ENCODE results near the gene SAXO2. TPM values are rescaled to one million over a fixed set of nuclear protein-coding genes. Genes with fewer than 3 reads are reported as not detected.
"Not testable (repeated sequence)": the region's sequence is repeated elsewhere in the genome, so short reads cannot be mapped to it uniquely, and the experiment has no call there.

The SAXO2 gene
- polyA plus RNA-seq, 3 donors, result not detected

GRCh38 chr15:82239685-82240391 lies 22.8 kb upstream of the SAXO2 start:
- Histone ChIP-seq H3K4me2 (replicated peaks; ENCODE audit: extremely low read depth, low read length, poor library complexity, severe bottlenecking) (no peak overlapping the region), H2AFZ (ENCODE audit: insufficient read depth, low read depth, low read length, poor library complexity, severe bottlenecking) (no peak overlapping the region), H3K4me1 (ENCODE audit: control insufficient read depth in 1 of 2, insufficient read depth in 2 of 2, low read length in 2 of 2) (no peaks in the 10 kb centered on the region), H4K20me1 (ENCODE audit: insufficient read depth, low read length) (no peaks in the 10 kb centered on the region), H3K9ac (ENCODE audit: insufficient read depth, low read length, poor library complexity, severe bottlenecking) (no peak overlapping the region), H3K4me3 (replicated peaks in 1 of 3; ENCODE audit: low read depth in 2 of 3, low read length in 3 of 3) (no peak overlapping the region), H3K36me3 (replicated peaks in 1 of 2; ENCODE audit: control insufficient read depth in 1 of 2, insufficient read depth in 2 of 2, low read length in 2 of 2) (peaks cover 22 to 71% of the 10 kb centered on the region in 2 donors), H3K27me3 (ENCODE audit: control insufficient read depth in 2 of 2, insufficient read depth in 2 of 2, low read length in 2 of 2) (no peaks in the 10 kb centered on the region), H3K27ac (ENCODE audit: low read depth in 1 of 2, low read length in 2 of 2) (no peak overlapping the region), H3K9me3 (replicated peaks in 1 of 2; ENCODE audit: control insufficient read depth in 1 of 2, insufficient read depth in 1 of 2, low read length in 2 of 2) (no peaks in the 10 kb centered on the region), H3K79me2 (ENCODE audit: insufficient read depth, low read length) (no peaks in the 10 kb centered on the region)
- intact Hi-C loops (cut with micrococcal nuclease), result no loop called here
- Mint-ChIP-seq H3K36me3 (peaks cover 50 to 53% of the 10 kb centered on the region in 2 donors), H3K4me3 (no peak overlapping the region), H3K27ac (no peak overlapping the region), H3K27me3 (ENCODE audit: low read depth in 3 of 3) (no peaks in the 10 kb centered on the region), H3K9me3 (no peaks in the 10 kb centered on the region), H3K4me1 (peaks cover 6% of the 10 kb centered on the region)
- no peak for DNase-seq
- WGBS (ENCODE audit: insufficient coverage), result 93% methylated on average over 1 of the region's 5 CpGs
- TF ChIP-seq CTCF (IDR thresholded peaks at IDR 0.05), result no peak

GRCh38 chr15:82241836-82242499 lies 20.6 kb upstream of the SAXO2 start:
- H2AFZ ChIP-seq (ENCODE audit: insufficient read depth, low read depth, low read length, poor library complexity, severe bottlenecking); H3K27me3 Mint-ChIP-seq (ENCODE audit: low read depth in 3 of 3); H3K4me3 ChIP-seq (replicated peaks in 1 of 3; ENCODE audit: low read depth in 2 of 3, low read length in 3 of 3); H3K4me1 ChIP-seq (ENCODE audit: control insufficient read depth in 1 of 2, insufficient read depth in 2 of 2, low read length in 2 of 2); intact Hi-C loops (cut with micrococcal nuclease); H3K4me1 Mint-ChIP-seq; H3K79me2 ChIP-seq (ENCODE audit: insufficient read depth, low read length); H4K20me1 ChIP-seq (ENCODE audit: insufficient read depth, low read length); H3K27ac ChIP-seq (ENCODE audit: low read depth in 1 of 2, low read length in 2 of 2); H3K9me3 ChIP-seq (replicated peaks in 1 of 2; ENCODE audit: control insufficient read depth in 1 of 2, insufficient read depth in 1 of 2, low read length in 2 of 2); H3K27me3 ChIP-seq (ENCODE audit: control insufficient read depth in 2 of 2, insufficient read depth in 2 of 2, low read length in 2 of 2); H3K9me3 Mint-ChIP-seq; H3K4me2 ChIP-seq (replicated peaks; ENCODE audit: extremely low read depth, low read length, poor library complexity, severe bottlenecking); H3K9ac ChIP-seq (ENCODE audit: insufficient read depth, low read length, poor library complexity, severe bottlenecking); H3K4me3 Mint-ChIP-seq; H3K27ac Mint-ChIP-seq: not testable (repeated sequence)
- H3K36me3 Mint-ChIP-seq, result peaks cover 56% of the 10 kb centered on the region in 2 donors
- no CpG with 5 or more reads among the region's 1 CpG for WGBS (ENCODE audit: insufficient coverage)
- DNase-seq, result peak in 1 of 3 donors; percentile 9
- peaks cover 22 to 70% of the 10 kb centered on the region in 2 donors for H3K36me3 ChIP-seq (replicated peaks in 1 of 2; ENCODE audit: control insufficient read depth in 1 of 2, insufficient read depth in 2 of 2, low read length in 2 of 2)

- H3K4me1 Mint-ChIP-seq; H3K27ac ChIP-seq (ENCODE audit: low read depth in 1 of 2, low read length in 2 of 2); H2AFZ ChIP-seq (ENCODE audit: insufficient read depth, low read depth, low read length, poor library complexity, severe bottlenecking); H3K27me3 ChIP-seq (ENCODE audit: control insufficient read depth in 2 of 2, insufficient read depth in 2 of 2, low read length in 2 of 2); DNase-seq; H3K9ac ChIP-seq (ENCODE audit: insufficient read depth, low read length, poor library complexity, severe bottlenecking); H3K27me3 Mint-ChIP-seq (ENCODE audit: low read depth in 3 of 3); intact Hi-C loops (cut with micrococcal nuclease); H4K20me1 ChIP-seq (ENCODE audit: insufficient read depth, low read length); H3K4me3 ChIP-seq (replicated peaks in 1 of 3; ENCODE audit: low read depth in 2 of 3, low read length in 3 of 3); H3K4me2 ChIP-seq (replicated peaks; ENCODE audit: extremely low read depth, low read length, poor library complexity, severe bottlenecking); H3K9me3 Mint-ChIP-seq; H3K79me2 ChIP-seq (ENCODE audit: insufficient read depth, low read length); H3K9me3 ChIP-seq (replicated peaks in 1 of 2; ENCODE audit: control insufficient read depth in 1 of 2, insufficient read depth in 1 of 2, low read length in 2 of 2); H3K4me3 Mint-ChIP-seq; H3K4me1 ChIP-seq (ENCODE audit: control insufficient read depth in 1 of 2, insufficient read depth in 2 of 2, low read length in 2 of 2): not testable (repeated sequence)
- Mint-ChIP-seq H3K27ac (peak overlapping the region in 1 of 7 donors; percentile 5), H3K36me3 (peaks cover 50 to 52% of the 10 kb centered on the region in 2 donors)
- WGBS (ENCODE audit: insufficient coverage), result no CpG with 5 or more reads among the region's 5 CpGs
- peaks cover 20 to 64% of the 10 kb centered on the region in 2 donors for H3K36me3 ChIP-seq (replicated peaks in 1 of 2; ENCODE audit: control insufficient read depth in 1 of 2, insufficient read depth in 2 of 2, low read length in 2 of 2)
These were observed 19.0 kb upstream of the SAXO2 start for GRCh38 chr15:82243644-82244043.

- H3K27ac ChIP-seq (ENCODE audit: low read depth in 1 of 2, low read length in 2 of 2); H3K4me1 ChIP-seq (ENCODE audit: control insufficient read depth in 1 of 2, insufficient read depth in 2 of 2, low read length in 2 of 2); H3K79me2 ChIP-seq (ENCODE audit: insufficient read depth, low read length); H3K27me3 Mint-ChIP-seq (ENCODE audit: low read depth in 3 of 3); H3K9ac ChIP-seq (ENCODE audit: insufficient read depth, low read length, poor library complexity, severe bottlenecking); H4K20me1 ChIP-seq (ENCODE audit: insufficient read depth, low read length); H3K4me2 ChIP-seq (replicated peaks; ENCODE audit: extremely low read depth, low read length, poor library complexity, severe bottlenecking); H3K4me1 Mint-ChIP-seq; H3K27me3 ChIP-seq (ENCODE audit: control insufficient read depth in 2 of 2, insufficient read depth in 2 of 2, low read length in 2 of 2); H3K9me3 Mint-ChIP-seq; H3K4me3 ChIP-seq (replicated peaks in 1 of 3; ENCODE audit: low read depth in 2 of 3, low read length in 3 of 3); H2AFZ ChIP-seq (ENCODE audit: insufficient read depth, low read depth, low read length, poor library complexity, severe bottlenecking); intact Hi-C loops (cut with micrococcal nuclease); H3K9me3 ChIP-seq (replicated peaks in 1 of 2; ENCODE audit: control insufficient read depth in 1 of 2, insufficient read depth in 1 of 2, low read length in 2 of 2); DNase-seq; H3K4me3 Mint-ChIP-seq: not testable (repeated sequence)
- H3K36me3 Mint-ChIP-seq, result peaks cover 35 to 39% of the 10 kb centered on the region in 2 donors
- H3K36me3 ChIP-seq (replicated peaks in 1 of 2; ENCODE audit: control insufficient read depth in 1 of 2, insufficient read depth in 2 of 2, low read length in 2 of 2), result peaks cover 5 to 46% of the 10 kb centered on the region in 2 donors
- 96% methylated on average over 4 of the region's 5 CpGs for WGBS (ENCODE audit: insufficient coverage)
- H3K27ac Mint-ChIP-seq, result peak overlapping the region in 1 of 7 donors; percentile 28
These were observed 16.7 kb upstream of the SAXO2 start for GRCh38 chr15:82245956-82246355.
